HG03064 (cell line): ENCODE results near the gene GORAB.

Experiments
- ATAC-seq: cut with Tn5 transposase; IDR thresholded peaks from one replicate; pipeline ENCODE4 v1.9.1; 2021; ENCODE audit warnings: low read depth; ENCODE audit not compliant: unreplicated experiment

Gene GORAB

DNA sequence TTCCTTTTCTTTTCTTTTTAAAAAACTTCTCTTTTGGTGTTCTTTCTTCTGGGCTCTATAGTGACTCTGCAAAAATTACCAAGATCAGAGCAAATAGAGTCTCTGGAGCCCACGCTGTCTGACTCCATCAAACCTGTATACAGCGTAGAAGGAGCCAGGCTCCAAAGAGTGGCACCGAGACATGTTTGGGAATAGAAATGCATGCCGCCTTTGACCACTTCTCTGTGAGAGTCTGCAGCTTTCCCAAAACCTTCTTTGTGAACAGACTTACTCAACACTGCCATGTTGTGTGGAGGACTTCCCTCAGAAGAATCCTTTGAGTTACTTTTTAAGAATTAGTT is 55.3 kb downstream of the GORAB start:
- ATAC-seq, result no peak

DNA sequence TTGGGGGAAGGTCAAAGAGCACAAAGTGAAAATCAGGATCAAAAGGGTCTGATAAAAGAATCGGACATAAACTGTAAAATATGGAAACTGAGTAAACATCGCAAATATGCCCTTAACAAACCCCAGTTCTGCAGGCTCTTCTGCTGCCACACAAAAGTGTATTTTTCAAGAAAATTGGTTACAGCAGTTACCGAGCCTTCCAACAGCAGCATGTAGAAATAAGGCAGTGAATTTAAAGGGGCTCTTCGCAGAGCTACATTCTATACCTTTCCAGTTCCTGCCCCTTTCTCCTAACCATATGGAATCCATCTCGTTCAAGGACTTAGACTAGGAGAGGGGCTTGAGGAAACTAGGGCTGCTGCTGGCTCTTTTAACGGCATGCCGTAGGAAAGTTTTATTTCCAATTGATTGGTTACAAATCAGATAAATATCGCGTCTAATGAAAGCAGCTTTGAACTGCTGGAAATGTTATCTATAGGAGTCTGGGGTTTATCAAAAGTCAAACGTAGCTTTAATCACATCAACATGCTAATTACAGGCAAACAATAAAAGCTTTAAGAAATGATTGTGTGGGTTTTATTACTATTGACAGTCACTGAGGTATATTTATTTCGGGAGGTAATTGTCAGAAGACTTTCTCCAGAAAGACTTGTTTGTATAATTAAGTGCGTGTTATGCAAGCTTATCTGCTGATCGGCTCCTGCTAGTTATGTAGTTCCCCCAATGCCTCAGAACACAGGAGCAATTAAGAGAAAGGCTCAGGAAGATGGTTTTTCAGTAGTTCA is 59.1 kb downstream of the GORAB start:
- ATAC-seq, result no peak

DNA sequence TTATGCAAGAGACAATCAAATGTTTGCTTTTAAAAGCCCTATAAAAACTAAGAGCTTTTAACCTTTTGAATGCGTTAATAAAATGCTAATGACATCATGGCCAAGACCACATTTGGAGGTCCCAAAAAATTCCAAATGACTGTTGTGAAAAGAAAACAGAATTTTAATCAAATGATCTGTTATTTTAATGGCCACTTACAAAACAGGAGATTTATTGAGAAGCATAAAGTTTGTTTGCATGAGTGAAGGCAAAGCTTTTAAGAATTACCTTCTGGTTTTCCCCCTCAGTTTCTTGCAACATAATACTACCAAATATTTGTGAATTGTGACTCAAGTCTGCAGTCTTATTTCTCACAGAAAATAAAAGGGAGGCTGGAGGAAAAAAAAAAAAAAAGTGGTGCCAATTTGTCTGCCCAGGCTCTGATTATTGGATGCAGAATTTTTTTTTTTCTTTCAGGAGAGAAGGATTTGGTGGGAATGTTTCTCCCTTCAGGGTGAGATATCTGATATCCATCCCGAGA is 60.7 kb downstream of the GORAB start:
- ATAC-seq, result no peak

DNA sequence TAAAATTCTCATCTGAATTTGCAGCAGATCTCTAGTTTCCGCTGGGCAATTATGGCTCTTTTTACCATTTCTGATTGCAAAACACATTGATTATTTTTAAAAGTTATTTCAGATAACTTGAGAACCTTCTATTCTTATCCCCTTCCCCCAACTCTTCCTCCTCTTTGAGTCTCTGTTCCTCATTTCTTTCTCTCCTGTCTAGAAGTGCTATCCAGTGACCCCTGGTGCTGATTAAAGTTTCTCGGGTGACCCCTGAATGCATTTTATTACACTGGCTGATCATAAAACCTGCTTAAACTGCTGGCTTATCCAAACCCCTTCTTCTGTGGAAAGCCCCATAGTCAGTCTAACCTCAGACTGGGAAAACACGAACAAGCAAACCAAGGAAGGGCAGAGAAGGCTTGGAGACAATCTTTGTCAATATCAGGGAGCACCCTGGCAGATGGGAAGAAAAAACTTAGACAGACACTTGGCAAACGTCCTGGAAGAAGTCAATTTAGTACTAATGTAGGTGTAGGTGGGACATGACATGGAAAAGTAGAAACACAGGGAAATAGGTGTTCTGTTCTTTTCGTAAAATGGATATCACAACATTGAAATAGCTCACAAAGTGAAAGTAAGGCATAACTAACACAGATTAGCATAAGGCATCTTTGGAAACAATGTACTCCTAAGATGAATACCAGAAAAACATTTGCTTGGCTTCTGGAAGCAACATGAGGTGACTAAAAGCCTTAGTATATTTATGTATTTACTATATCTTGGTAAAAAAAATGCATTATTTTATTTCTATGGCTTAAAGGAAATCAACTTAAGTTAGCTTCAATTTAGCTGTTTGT is 61.4 kb downstream of the GORAB start:
- ATAC-seq, result no peak

DNA sequence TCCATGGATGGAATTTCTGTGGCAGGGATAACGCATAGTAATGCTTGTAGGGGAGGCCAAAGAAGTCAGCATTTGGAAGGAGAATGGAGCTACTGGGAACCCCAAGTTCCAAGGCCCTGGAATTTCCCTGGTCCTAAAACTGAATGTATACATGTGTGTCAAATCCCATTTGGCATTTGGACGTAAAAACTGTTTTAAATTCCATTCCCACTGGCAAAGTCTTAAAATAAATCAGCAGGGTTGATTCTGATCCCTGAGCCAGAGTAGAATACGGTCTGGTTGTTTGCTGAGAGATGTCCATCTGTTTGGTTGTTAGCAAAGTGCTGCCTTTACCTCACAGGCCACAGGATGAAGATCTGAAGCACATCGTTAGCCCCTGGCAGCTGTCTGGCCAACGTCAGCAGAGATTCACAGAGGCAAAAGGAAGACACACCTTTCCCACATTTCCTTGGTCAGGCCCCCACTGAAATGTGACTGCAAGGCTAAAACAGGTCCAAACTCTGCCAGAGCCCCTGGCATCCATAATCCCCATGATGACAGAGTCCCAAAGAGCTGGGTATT is 62.2 kb downstream of the GORAB start:
- no peak for ATAC-seq

DNA sequence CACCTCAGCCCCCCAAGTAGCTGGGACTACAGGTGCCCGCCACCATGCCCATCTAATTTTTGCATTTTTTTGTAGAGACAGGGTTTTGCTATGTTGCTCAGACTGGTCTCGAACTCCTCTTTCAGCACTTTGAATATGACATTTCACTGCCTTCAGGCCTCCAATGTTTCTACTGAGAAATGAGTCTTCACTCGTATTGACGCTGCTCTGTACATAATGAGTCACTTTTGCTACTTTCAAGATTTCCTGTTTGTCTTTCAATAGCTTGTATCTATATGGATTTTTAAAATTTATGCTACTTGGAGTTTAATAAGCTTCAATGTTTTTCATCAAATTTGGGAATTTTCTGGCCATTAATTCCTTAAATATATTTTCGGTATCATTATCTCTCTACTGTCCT is 64.7 kb downstream of the GORAB start:
- ATAC-seq, result no peak

DNA sequence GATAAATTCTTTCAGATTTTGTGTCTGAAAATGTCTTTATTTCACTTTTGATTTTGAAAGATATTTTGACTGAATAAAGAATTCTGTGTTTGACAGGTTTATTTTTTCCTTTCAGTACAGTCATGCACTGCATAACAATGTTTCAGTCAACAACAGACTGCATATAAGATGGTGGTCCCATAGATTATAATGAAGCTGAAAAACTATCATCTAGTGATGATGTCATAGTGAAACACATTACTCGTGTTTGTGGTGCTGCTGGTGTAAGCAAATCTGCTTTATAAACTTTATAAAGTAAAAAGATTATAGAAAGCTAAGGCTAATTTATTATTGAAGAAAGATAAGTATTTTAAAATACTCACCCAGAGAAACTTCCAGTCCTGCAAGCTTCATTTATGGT is 66.7 kb downstream of the GORAB start:
- ATAC-seq, result no peak

DNA sequence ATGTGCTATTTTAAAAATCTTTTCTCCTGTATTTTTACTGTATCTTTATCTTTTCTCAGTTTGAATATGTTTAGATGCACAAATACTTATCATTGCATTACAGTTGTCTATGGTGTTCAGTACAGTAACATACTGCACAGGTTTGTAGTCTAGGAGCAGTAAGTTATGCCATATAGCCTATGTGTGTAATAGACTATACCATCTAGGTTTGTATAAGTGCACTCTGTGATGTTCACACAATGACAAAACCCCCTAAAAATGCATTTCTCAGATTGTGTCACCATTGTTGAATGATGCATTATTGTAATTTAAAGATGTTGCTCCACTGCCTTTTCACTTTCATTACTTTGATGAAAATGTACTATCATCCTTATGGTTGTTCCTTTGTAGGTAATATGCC is 67.1 kb downstream of the GORAB start:
- ATAC-seq, result no peak

DNA sequence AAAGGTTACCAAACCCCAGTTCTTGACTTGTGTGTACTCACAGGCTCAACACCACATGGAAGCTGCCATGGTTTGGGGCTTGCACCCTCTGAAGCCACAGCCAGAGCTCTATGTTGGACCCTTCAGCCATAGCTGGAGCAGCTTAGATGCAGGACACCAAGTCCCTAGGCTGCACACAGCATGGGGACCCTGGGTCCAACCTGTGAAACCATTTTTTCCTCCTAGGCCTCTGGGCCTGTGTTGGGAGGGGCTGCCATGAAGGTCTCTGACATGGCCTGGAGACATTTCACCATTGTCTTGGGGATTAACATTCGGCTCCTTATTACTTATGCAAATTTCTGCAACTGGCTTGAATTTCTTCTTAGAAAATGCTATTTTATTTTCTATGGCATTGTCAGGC is 69.9 kb downstream of the GORAB start:
- no peak for ATAC-seq
